Measurements from ENCODE around the gene ANKHD1. TPM values are rescaled to one million over a fixed set of nuclear protein-coding genes. Genes with fewer than 3 reads are reported as not detected.

ANKHD1 gene
- total RNA-seq, 4 donors from 2014 or later: 106 to 200 (median 161) TPM

DNA sequence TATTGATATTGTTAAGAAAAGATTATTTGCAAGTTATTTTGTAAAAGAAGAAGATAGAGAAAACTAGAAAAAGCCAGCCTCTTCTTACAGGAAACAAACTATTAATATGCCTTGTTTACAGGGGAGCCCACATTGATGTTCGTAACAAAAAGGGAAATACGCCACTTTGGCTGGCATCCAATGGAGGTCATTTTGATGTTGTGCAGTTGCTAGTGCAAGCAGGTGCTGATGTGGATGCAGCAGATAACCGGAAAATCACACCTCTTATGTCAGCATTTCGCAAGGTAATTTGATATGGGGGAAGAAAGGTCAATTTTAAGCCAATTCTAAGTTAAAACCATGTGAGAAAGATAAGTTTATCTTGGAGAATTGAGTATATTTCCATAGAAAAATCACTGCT lies 108.3 kb downstream of the ANKHD1 start:
- H3K27ac ChIP-seq: no peak overlapping the region
- TF ChIP-seq POLR2A (IDR thresholded peaks at IDR 0.05): no peak
- TF ChIP-seq, protein P1, sequence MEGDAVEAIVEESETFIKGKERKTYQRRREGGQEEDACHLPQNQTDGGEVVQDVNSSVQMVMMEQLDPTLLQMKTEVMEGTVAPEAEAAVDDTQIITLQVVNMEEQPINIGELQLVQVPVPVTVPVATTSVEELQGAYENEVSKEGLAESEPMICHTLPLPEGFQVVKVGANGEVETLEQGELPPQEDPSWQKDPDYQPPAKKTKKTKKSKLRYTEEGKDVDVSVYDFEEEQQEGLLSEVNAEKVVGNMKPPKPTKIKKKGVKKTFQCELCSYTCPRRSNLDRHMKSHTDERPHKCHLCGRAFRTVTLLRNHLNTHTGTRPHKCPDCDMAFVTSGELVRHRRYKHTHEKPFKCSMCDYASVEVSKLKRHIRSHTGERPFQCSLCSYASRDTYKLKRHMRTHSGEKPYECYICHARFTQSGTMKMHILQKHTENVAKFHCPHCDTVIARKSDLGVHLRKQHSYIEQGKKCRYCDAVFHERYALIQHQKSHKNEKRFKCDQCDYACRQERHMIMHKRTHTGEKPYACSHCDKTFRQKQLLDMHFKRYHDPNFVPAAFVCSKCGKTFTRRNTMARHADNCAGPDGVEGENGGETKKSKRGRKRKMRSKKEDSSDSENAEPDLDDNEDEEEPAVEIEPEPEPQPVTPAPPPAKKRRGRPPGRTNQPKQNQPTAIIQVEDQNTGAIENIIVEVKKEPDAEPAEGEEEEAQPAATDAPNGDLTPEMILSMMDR (IDR thresholded peaks at IDR 0.05): no peak
- H3K36me3 ChIP-seq: no peaks in the 10 kb centered on the region
- DNase-seq: no peak
- no peak overlapping the region for H3K4me3 ChIP-seq
- intact Hi-C loops (cut with DNase I; ENCODE audit: low total_unique reads): no loop called here
- H3K9me3 ChIP-seq: no peaks in the 10 kb centered on the region
- H3K4me1 ChIP-seq: no peaks in the 10 kb centered on the region
- H3K27me3 ChIP-seq: no peaks in the 10 kb centered on the region

DNA sequence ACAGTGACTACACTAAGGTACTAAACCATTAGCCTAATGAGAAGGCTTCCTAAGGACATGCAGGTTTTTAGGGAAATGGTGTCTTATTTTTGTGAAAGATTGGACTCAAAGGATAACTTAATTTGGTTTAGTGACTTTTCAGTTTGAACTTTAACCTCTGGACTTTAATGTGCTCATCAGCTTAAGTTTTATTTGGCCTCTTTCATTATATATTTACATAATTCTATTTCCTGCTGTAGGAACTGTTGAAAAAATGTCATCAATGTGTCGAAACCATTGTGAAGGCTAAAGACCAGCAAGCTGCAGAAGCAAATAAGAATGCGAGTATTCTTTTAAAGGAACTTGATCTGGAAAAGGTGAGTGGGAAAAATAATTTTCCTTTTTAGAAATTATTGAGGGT lies 111.5 kb downstream of the ANKHD1 start:
- no peaks in the 10 kb centered on the region for H3K27me3 ChIP-seq
- DNase-seq: no peak
- H3K27ac ChIP-seq: no peak overlapping the region
- H3K4me3 ChIP-seq: no peak overlapping the region
- intact Hi-C loops (cut with DNase I; ENCODE audit: low total_unique reads): no loop called here
- H3K4me1 ChIP-seq: no peaks in the 10 kb centered on the region
- H3K9me3 ChIP-seq: no peaks in the 10 kb centered on the region
- TF ChIP-seq, protein P1 (IDR thresholded peaks at IDR 0.05): no peak
- TF ChIP-seq POLR2A (IDR thresholded peaks at IDR 0.05): no peak
- H3K36me3 ChIP-seq: no peaks in the 10 kb centered on the region

DNA sequence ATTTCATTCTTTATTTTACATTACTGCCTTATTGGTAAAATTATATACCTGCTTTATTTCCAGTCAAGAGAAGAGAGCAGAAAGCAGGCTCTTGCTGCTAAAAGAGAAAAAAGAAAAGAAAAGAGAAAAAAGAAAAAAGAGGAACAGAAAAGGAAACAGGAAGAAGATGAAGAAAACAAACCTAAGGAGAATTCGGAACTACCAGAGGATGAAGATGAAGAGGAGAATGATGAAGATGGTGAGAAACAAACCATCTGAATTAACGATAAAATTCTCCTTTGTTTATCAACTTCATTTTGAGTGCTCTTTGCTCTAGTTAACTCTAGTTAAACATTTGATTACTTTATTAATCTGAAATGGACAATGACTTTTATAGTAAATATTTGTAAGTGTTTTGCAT lies 122.4 kb downstream of the ANKHD1 start:
- no peaks in the 10 kb centered on the region for H3K36me3 ChIP-seq

DNA sequence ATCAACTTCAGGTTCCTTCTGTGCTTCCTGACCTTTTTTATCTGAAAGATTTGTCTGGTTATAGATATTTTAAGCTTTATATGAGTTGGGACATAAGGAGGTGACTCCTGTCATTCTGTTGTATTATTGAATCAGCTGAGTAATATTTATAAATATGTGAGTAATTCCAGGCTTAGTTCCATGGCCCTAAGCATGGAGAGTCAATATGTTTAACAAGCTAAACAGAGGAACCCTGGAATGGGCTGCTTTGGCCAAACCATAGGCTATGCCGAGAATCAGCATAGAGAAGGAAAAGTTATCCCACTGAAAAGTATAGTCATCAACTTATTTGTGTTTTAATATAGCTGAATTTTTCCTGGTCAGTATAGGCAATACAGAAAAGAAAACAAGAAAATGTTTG lies 138.6 kb downstream of the ANKHD1 start:
- no peak overlapping the region for H3K27ac ChIP-seq
- H3K9me3 ChIP-seq: no peaks in the 10 kb centered on the region
- no peaks in the 10 kb centered on the region for H3K27me3 ChIP-seq
- TF ChIP-seq POLR2A (IDR thresholded peaks at IDR 0.05): no peak
- TF ChIP-seq, protein P1 (IDR thresholded peaks at IDR 0.05): no peak
- no peaks in the 10 kb centered on the region for H3K4me1 ChIP-seq
- intact Hi-C loops (cut with DNase I; ENCODE audit: low total_unique reads): no loop called here
- H3K36me3 ChIP-seq: no peaks in the 10 kb centered on the region
- no peak overlapping the region for H3K4me3 ChIP-seq
- DNase-seq: no peak

More for the DNA sequence above, 122.4 kb downstream of the ANKHD1 start:
- H3K27ac ChIP-seq: no peak overlapping the region
- no peaks in the 10 kb centered on the region for H3K9me3 ChIP-seq
- H3K4me3 ChIP-seq: no peak overlapping the region
- intact Hi-C loops (cut with DNase I; ENCODE audit: low total_unique reads): no loop called here
- no peaks in the 10 kb centered on the region for H3K27me3 ChIP-seq
- H3K4me1 ChIP-seq: no peaks in the 10 kb centered on the region
- no peak for TF ChIP-seq POLR2A (IDR thresholded peaks at IDR 0.05)
- TF ChIP-seq, protein P1 (IDR thresholded peaks at IDR 0.05): no peak
- no peak for DNase-seq

DNA sequence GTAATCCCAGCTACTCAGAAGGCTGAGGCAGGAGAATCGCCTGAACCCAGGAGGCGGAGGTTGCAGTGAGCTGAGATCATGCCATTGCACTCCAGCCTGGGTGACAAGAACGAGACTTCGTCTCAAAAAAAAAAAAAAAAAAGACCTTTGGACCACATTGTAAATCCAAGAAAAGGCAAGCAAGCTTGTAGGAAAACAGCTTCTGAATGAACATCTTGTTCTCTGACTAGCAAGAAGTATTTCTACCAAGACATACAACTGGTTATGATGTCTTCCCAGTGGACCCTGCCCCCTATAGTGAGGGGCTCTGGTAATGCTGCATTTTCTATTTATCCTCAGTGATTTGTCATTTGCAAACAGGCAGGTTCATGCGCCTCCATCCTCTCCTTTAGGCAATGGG lies 141.3 kb downstream of the ANKHD1 start:
- intact Hi-C loops (cut with DNase I; ENCODE audit: low total_unique reads): no loop called here
- H3K36me3 ChIP-seq: no peaks in the 10 kb centered on the region
- no peak overlapping the region for H3K4me3 ChIP-seq
- H3K27me3 ChIP-seq: no peaks in the 10 kb centered on the region
- TF ChIP-seq, protein P1 (IDR thresholded peaks at IDR 0.05): no peak
- no peak for TF ChIP-seq POLR2A (IDR thresholded peaks at IDR 0.05)
- DNase-seq: no peak
- H3K4me1 ChIP-seq: peaks cover 4 to 6% of the 10 kb centered on the region in 2 donors
- H3K9me3 ChIP-seq: no peaks in the 10 kb centered on the region
- H3K27ac ChIP-seq: no peak overlapping the region

Data from uterus (tissue), 4 donors.